ENCODE data around the gene TMEFF2.

DNA sequence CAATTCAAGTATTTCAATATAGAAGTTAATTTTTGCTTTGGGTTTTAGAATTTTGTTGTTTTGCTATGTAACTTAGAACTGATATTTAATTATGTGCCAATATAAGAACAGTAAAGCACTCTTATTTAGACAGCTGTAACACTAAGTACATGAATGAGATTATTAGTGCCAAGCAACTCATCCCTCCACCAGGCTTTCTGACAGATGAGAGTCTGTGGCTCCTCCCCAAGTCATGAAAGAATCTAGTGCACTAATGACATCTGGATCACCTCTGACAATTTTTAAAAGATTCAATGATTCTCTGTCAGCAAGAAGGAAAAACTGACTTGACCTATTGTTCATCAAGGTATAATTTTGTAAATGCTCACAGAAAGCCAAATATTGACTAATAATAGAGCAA is 67.8 kb downstream of the TMEFF2 start:
- no peak for TF ChIP-seq EZH2phosphoT487 (IDR thresholded peaks at IDR 0.05; ENCODE audit: borderline replicate concordance)
- no peak for TF ChIP-seq CTCF (conservative IDR thresholded peaks at IDR 0.05; ENCODE audit: low read length)

All from Loucy (cell line).